Heart right ventricle (tissue), 16 donors: ENCODE results near the gene IQGAP2. TPM values are rescaled to one million over a fixed set of nuclear protein-coding genes. Genes with fewer than 3 reads are reported as not detected.

Experiments used
- ATAC-seq, 8 donors: fragments of 200-7000 bp; cut with Tn5 transposase; one replicate each; pipeline ENCODE4 v1.9.1; 2020; ENCODE audit warnings: mild to moderate bottlenecking in 8 of 8, moderate library complexity in 8 of 8, moderate number of reproducible peaks in 1 of 8
- DNase-seq, 2 donors: peaks; one replicate each; pipeline ENCODE4 v3.0.0-alpha.2; 2020
- H3K27ac ChIP-seq, 10 donors: fragments of 200-600 bp; sonication (generic) in 2 of 10; one replicate each; pipeline versions ENCODE4 v1.5.0 to v1.8.0; 2020 to 2022; ENCODE audit warnings: mild to moderate bottlenecking in 3 of 10
- H3K27me3 ChIP-seq, 7 donors: fragments of 200-600 bp; one replicate each; pipeline ENCODE4 v1.8.0; 2021 to 2022; ENCODE audit warnings: mild to moderate bottlenecking in 2 of 7
- H3K36me3 ChIP-seq, 9 donors: fragments of 200-600 bp; sonication (generic) in 1 of 9; one replicate each; pipeline versions ENCODE4 v1.5.0 to v1.8.0; 2020 to 2022; ENCODE audit warnings: mild to moderate bottlenecking in 2 of 9
- H3K4me1 ChIP-seq, 9 donors: fragments of 200-600 bp; sonication (generic) in 1 of 9; one replicate each; pipeline versions ENCODE4 v1.5.0 to v1.8.0; 2020 to 2022; ENCODE audit warnings: mild to moderate bottlenecking in 4 of 9
- H3K4me3 ChIP-seq, 10 donors: fragments of 200-600 bp; sonication (generic) in 2 of 10; one replicate each; pipeline versions ENCODE4 v1.5.0 to v1.8.0; 2020 to 2022; ENCODE audit warnings: mild to moderate bottlenecking in 7 of 10, moderate library complexity in 2 of 10
- H3K9me3 ChIP-seq, 11 donors: fragments of 200-600 bp in 10 of 11; sonication (generic) in 2 of 11; one replicate each; pipeline versions ENCODE4 v1.5.0 to v1.8.0; 2013 to 2022; ENCODE audit warnings: mild to moderate bottlenecking in 2 of 11, control low read depth in 1 of 11, moderate library complexity in 1 of 11
- CTCF ChIP-seq, 9 donors: fragments of 200-600 bp; sonication (generic) in 2 of 9; IDR thresholded peaks; one replicate each; pipeline versions ENCODE4 v1.5.0 to v1.8.0; 2021 to 2022; ENCODE audit warnings: antibody characterized with exemption in 9 of 9, mild to moderate bottlenecking in 5 of 9, moderate library complexity in 1 of 9
- WGBS, 2 donors: extraction: QIAGEN DNeasy Blood & Tissue Kit; methylation state at CpG; one replicate each; pipeline ENCODE4 v1.1.7; 2013; ENCODE audit warnings: inconsistent platforms in 1 of 2; 5-methylcytosine and 5-hydroxymethylcytosine counted together
- intact Hi-C, 10 donors: fragments of 100-400 bp; cut with DNase I; formaldehyde crosslinking; loops; one replicate each; pipeline versions ENCODE4 v1.11.1 to v1.14.2; 2022
- polyA plus RNA-seq, 2 donors: library from polyadenylated mRNA; stranded (reverse); fragments of 200-250 nt; gene quantifications; one replicate each; pipeline ENCODE4 v1.2.3, GENCODE V29; 2013
- total RNA-seq, 10 donors: library from RNA; stranded (reverse); fragmentation: NEBNext Ultra II Directional in 3 of 10; extraction: Animal tissue kit (Norgen Biotek cat#: 25700) in 3 of 10; gene quantifications; one replicate each; pipeline versions ENCODE4 v1.2.1 to v1.2.4, GENCODE V29; 2021 to 2023
- donor health status: Arrhythmogenic right ventricular cardiomyopathy.
- donor health status: ischemic (EF 13 %, LVEDD 7.1; RV severe dilation, severe dysfunction).
- donor health status: healthy with polysubstance abuse.
- donor health status: DM: no; HTN: yes; CAD: no.
- donor health status: DM: no; HTN: no; CAD: no.
- donor health status: ischemic (EF 25% LVEDD 6.9; RV normal size, moderate dysfunction).
- donor health status: ischemic (EF 25% LVEDD 5.7; RV mildly dilated, moderate dysfunction).
- donor health status: healthy.
- donor health status: DM: yes; HTN: yes; CAD: no.
- donor health status: Ischemic cardiomyopathy.
- donor health status: ischemic (EF 35%, LVEDD 5.7; RV mildly dilated, moderate dysfunction).
- donor health status: nonischemic (EF 11% LVEDD 7.7; RV severe dilation, severe dysfunction).
- donor health status: DM: yes; HTN: yes; CAD: no.
- donor health status: PGD.
- donor health status: ischemic (EF 29% LVEDD 5.4; RV normal size, mild dysfunction).
- donor health status: nonischemic (EF 23%, LVEDD 6.1; RV moderate dilation, normal function).

The IQGAP2 gene
- total and polyA plus RNA-seq, 12 donors, result 2.5 to 22.3 (median 5.0) TPM

GRCh38 chr5:76690037-76690679 lies 287.1 kb downstream of the IQGAP2 start:
- 87 to 88% methylated on average over 3 of the region's 3 CpGs for WGBS, 2 donors
- ATAC-seq, result no peak
- H3K27me3 ChIP-seq, result no peaks in the 10 kb centered on the region
- H3K27ac ChIP-seq, result peak overlapping the region in 6 of 10 donors; percentile 49 to 82 (median 53)
- H3K36me3 ChIP-seq, result peaks cover 0 to 37% (median 0%) of the 10 kb centered on the region in 9 donors
- H3K9me3 ChIP-seq, result no peaks in the 10 kb centered on the region
- TF ChIP-seq CTCF (IDR thresholded peaks at IDR 0.05), result no peak
- DNase-seq, result no peak
- H3K4me3 ChIP-seq, result no peak overlapping the region
- peaks cover 2 to 46% (median 21%) of the 10 kb centered on the region in 9 donors for H3K4me1 ChIP-seq
- intact Hi-C loops, result no loop called here

GRCh38 chr5:76690704-76691466 lies 287.8 kb downstream of the IQGAP2 start:
- WGBS, 2 donors, result 59 to 65% methylated on average over 7 of the region's 7 CpGs

GRCh38 chr5:76691467-76692273 lies 288.6 kb downstream of the IQGAP2 start:
- DNase-seq, result peak in 1 of 2 donors; percentile 40
- Histone ChIP-seq H3K27me3 (no peaks in the 10 kb centered on the region), H3K4me3 (no peak overlapping the region), H3K9me3 (no peaks in the 10 kb centered on the region), H3K36me3 (peaks cover 0 to 52% (median 0%) of the 10 kb centered on the region in 9 donors), H3K4me1 (peaks cover 2 to 59% (median 26%) of the 10 kb centered on the region in 9 donors), H3K27ac (peak overlapping the region in 9 of 10 donors; percentile 34 to 82 (median 51))
- TF ChIP-seq CTCF (IDR thresholded peaks at IDR 0.05), result no peak
- 37% methylated on average over 5 of the region's 5 CpGs for WGBS, 2 donors
- intact Hi-C loops, result no loop called here
- peak in 7 of 8 donors; percentile 38 to 89 (median 81) for ATAC-seq

More at GRCh38 chr5:76690704-76691466, 287.8 kb downstream of the IQGAP2 start:
- H3K4me1 ChIP-seq, result peaks cover 2 to 52% (median 23%) of the 10 kb centered on the region in 9 donors
- no peaks in the 10 kb centered on the region for H3K27me3 ChIP-seq
- intact Hi-C loops, result no loop called here
- TF ChIP-seq CTCF (IDR thresholded peaks at IDR 0.05), result no peak
- H3K9me3 ChIP-seq, result no peaks in the 10 kb centered on the region
- ATAC-seq (peak in 5 of 8 donors; percentile 16 to 85 (median 58)), DNase-seq (no peak)
- H3K4me3 ChIP-seq, result no peak overlapping the region
- H3K36me3 ChIP-seq, result peaks cover 0 to 44% (median 0%) of the 10 kb centered on the region in 9 donors
- peak overlapping the region in 8 of 10 donors; percentile 45 to 82 (median 53) for H3K27ac ChIP-seq

- H3K4me1 ChIP-seq, result peaks cover 2 to 59% (median 26%) of the 10 kb centered on the region in 9 donors
- DNase-seq (no peak), ATAC-seq (no peak)
- peaks cover 0 to 51% (median 0%) of the 10 kb centered on the region in 9 donors for H3K36me3 ChIP-seq
- peak overlapping the region in 8 of 10 donors; percentile 34 to 82 (median 53) for H3K27ac ChIP-seq
- WGBS, 2 donors, result 90 to 99% methylated on average over 6 of the region's 6 CpGs
- intact Hi-C loops, result no loop called here
- no peaks in the 10 kb centered on the region for H3K9me3 ChIP-seq
- no peak for TF ChIP-seq CTCF (IDR thresholded peaks at IDR 0.05)
- H3K27me3 ChIP-seq, result no peaks in the 10 kb centered on the region
- no peak overlapping the region for H3K4me3 ChIP-seq
Measured at GRCh38 chr5:76692274-76692540, 289.1 kb downstream of the IQGAP2 start.
